ENCODE measurements around the gene TMEFF1.
A peak's percentile ranks its signal among the peaks of the same experiment; 100 is the strongest.
"Not testable (repeated sequence)": the region's sequence is repeated elsewhere in the genome, so short reads cannot be mapped to it uniquely, and the experiment has no call there.

TMEFF1 gene

GRCh38 chr9:100472788-100473275 lies at the start of gene TMEFF1:
Gene TMEFF1 (plus strand): TSS chr9:100473149. CDS start chr9:100473545, 396 bp downstream.
- peak; percentile 72 for DNase-seq (ENCODE audit: low spot score)

- no peak for DNase-seq (ENCODE audit: low spot score)
These were observed 47.2 kb upstream of the TMEFF1 start for GRCh38 chr9:100425758-100426157.

DNA sequence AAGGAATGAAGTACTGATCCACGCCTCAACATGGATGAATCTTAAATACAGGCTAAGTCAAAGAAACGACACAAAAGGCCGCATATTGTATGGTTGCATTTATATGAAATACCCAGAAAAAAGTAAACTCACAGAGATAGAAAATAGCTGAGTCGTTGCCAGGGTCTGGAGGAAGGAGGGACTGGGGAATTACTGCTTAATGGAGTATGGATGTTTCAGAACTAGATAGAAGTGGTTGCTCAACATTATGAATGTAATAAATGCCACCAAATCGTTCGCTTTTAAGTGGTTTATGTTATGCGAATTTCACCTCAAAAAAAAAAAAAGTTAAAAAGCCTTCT lies 46.8 kb upstream of the TMEFF1 start:
- DNase-seq (ENCODE audit: low spot score): no peak

DNA sequence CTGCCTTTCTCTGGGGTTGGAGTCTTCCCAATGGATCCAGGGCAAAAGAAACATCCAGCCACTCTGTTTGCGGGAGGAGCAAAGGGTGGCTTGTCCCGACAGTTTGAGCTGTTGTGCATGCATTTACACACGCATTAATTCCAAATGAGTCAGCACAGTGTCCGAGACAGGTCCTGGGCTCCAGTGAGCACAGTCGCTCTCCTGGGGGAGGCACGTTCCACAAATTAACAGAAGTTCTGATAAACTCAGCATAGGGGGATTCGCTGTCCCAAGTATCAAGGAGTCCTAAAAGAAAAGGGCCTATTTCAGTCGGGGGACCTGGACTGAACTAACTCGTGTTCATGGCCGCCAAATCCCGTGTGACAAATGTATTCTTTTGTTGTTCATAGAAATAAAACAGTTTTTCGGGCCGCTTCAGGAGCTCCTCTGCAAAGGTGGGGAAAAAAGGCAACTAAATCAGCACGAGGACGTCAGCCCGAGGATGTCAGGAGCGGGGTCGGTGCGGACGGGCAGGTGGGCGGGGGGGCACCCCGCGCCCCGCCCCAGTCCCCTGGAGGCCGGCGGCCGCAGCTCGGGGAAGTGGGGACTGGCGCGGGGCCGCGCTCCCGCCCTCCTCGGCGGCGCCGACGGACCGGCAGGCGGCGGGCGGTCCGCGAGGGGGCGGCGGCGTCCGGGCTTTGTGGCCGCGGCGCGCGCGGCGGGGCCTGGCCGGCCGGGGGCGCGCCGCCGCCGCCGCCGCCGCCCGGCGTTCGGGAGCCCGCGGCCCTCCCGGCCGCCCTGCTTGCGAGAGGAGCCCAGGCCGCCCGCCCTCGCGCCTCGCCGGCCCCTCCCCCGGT lies 46.2 kb upstream of the TMEFF1 start, which contains the start of gene MSANTD3:
TSS of gene MSANTD3 (plus strand) at position 614 of the 836 bp plus-strand sequence. CDS start 14,796 bp downstream, outside the sequence.
- DNase-seq (ENCODE audit: low spot score): peak; percentile 71

GRCh38 chr9:100427366-100428263 lies 45.3 kb upstream of the TMEFF1 start:
- peak; percentile 60 for DNase-seq (ENCODE audit: low spot score)

GRCh38 chr9:100428871-100429654 lies 43.9 kb upstream of the TMEFF1 start:
- peak; percentile 43 for DNase-seq (ENCODE audit: low spot score)

- DNase-seq (ENCODE audit: low spot score): no peak
These were observed 42.5 kb upstream of the TMEFF1 start for GRCh38 chr9:100430286-100430940.

GRCh38 chr9:100431886-100432285 lies 41.1 kb upstream of the TMEFF1 start:
- DNase-seq (ENCODE audit: low spot score): no peak

- DNase-seq (ENCODE audit: low spot score): no peak
These were observed 40.2 kb upstream of the TMEFF1 start for GRCh38 chr9:100432736-100433135.

DNA sequence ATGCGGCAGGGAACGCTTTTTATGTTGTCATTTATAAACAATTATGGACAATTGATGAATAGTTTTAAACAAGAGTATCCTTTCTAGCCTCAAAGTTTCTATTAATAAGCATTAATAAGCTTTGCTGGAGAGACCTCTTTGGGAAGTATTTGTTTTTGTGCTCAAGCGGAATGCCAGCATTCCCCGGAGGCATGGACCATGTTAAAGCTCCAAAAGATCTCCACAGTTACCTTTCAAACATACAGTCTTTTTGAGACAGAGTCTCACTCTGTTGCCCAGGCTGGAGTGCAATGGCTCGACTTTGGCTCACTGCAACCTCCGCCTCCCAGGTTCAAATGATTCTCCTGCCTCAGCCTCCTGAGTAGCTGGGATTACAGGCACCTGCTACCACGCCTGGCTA lies 36.4 kb upstream of the TMEFF1 start:
- no peak for DNase-seq (ENCODE audit: low spot score)

DNA sequence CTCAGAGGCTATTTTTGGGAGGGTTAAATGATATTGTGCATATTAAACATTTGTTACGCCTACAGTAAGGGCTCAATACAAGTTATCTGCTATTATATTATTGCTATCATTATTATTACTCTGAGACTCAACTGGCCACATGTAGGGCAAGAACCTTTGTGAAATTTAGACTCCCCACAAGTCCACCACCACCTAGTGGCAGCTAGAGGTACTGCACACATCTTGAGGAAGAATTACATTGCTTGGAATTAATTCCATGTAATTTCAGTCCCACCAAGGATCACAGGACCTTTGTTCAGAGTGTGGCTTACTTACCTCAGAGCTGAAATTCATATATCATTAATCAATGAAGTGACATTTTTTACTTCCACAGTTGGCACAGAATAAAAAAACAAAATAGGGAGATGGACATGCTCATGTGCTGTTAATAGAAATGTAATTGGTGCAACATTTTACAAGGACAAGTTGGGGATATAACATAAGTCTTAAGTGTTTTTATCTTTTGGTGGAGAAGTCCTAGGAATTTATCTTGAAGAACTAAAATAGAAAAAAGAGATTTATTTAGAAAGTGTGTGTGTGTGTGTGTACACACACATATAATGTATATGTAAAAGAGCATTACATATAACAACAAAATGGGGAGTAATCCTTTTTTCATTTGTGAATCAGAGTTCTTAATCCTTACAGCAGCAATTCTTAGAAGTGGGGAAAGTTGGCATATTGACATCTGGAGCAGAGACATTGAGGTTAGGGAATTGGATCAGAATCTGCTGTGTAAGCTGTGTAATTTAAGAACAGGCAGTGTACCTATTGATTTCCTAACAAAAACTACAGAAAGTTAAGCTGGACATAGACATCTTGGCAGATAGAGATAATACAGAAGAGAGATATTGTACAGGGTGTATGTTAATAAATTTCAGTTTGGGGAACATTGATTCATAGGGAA lies 34.8 kb upstream of the TMEFF1 start:
- DNase-seq (ENCODE audit: low spot score): peak; percentile 73

GRCh38 chr9:100440071-100440470 lies 32.9 kb upstream of the TMEFF1 start:
- DNase-seq (ENCODE audit: low spot score): no peak

DNA sequence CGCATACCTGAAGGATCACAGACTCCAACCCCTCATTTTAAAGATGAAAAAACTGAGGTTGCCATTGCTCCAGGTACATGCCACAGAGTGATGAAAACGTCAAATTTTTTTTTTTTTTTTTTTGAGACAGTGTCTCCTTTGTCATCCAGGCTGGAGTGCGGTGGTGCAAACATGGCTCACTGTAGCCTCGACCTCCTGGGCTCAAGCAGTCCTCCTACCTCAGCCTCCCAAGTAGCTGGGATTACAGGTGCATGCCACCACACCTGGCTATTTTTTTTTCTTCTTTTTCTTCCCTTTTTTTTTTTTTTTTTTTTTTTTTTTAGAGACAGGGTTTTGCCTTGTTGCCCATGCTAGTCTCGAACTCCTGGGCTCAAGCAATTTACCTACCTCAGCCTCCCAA lies 32.5 kb upstream of the TMEFF1 start:
- DNase-seq (ENCODE audit: low spot score): not testable (repeated sequence)

DNA sequence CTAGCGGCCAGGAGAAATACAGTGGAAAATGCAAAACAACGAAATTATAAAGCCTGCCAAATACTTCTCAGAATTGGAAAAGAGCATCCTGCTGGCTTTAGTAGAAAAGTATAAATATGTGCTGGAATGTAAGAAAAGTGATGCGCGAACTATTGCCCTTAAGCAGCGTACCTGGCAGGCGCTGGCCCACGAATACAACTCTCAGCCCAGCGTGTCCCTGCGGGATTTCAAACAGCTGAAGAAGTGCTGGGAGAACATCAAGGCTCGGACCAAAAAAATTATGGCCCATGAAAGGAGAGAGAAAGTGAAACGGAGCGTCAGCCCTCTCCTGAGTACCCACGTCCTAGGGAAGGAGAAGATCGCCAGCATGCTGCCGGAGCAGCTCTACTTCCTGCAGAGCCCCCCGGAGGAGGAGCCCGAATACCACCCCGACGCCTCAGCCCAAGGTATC lies 31.0 kb upstream of the TMEFF1 start:
- no peak for DNase-seq (ENCODE audit: low spot score)

- DNase-seq (ENCODE audit: low spot score): no peak
These were observed 28.9 kb upstream of the TMEFF1 start for GRCh38 chr9:100443781-100444768.

DNA sequence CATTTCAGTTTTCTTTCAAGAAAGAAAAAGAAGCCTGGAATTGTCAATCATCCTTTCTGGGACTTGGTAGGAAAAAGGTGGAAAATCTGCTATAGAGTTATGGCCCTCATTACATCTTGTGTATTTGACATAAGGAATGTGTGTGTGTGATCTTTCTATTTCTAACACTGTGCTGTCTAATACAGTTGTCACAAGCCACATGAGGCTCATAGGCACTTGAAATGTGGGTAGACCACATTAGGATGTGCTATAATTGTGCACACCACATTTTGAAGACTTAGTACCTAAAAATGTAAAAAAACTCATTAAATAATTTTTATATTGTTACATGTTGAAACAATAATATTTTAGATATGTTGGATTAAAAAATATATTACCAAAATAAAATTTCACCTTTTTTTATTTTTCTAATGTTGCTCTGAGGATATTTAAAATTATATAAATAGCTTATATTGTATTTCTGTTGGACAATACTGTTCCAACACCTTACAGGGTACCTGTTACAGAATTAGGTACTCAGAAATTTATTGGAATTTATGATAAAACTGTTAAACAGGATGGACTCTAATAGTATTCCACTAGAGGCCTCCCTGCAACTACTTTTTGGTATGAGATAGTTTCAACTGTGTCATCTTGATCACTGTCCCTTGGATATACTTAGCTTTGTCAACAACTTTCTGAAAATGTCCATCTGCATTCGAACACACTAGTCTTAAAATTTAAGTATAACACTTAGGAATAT lies 27.6 kb upstream of the TMEFF1 start:
- DNase-seq (ENCODE audit: low spot score): no peak

GRCh38 chr9:100445903-100446549 lies 26.9 kb upstream of the TMEFF1 start:
- DNase-seq (ENCODE audit: low spot score): no peak

DNA sequence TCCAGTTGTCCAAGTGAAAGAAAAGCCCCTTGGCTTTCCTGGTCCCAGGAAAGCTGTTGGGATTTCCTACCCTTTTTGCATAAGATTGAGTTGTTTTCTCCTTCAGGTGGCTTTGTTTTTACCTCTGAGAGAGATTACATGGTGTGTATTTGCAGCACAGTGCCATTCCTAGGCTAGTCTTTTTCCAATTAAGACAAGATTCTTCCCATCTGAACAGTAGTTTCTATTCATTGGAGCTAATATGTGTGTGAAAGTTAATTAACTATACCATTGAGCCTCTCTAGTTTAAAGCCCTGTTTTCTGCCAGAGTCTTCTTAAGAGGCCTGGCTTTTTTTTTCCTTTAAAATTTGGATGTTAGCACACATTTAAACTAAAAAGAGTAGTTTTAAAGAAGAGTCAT lies 25.9 kb upstream of the TMEFF1 start:
- no peak for DNase-seq (ENCODE audit: low spot score)

All from Ammon's horn (tissue), 1 donor.